NOMO-1 (cell line): ENCODE measurements around the gene SDK1.

Source experiments
- DNase-seq, 2 experiments: peaks; one replicate each; lab custom pipeline; 2025; ENCODE audit not compliant: unreplicated experiment in 2 of 2; lab: John Stamatoyannopoulos, UW

The SDK1 gene

DNA sequence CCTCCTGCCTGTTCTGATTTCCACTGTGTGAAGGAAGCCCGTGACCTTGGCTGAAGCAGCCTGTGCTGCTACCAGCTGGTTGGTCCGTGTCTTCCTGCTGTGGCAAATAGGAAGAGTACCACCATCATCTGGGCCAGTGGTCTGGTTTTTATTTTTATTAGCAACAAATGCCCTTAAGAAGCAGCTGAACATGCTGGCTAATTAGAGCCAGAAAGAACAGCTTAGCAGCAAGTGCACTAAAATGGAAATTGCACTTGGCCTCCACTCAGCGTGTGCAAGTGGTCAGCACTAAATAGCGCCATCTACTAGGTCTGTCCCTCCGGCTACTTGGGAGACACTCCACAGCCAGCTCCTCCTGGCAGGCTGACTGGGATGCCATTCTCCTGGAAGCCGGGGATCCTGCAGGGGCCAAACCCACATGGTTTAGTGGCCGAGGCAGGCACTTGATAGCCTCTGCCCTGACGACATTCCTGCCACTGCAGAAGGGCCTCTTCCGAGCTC, 690.7 kb downstream of the SDK1 start:
- no peak for DNase-seq

DNA sequence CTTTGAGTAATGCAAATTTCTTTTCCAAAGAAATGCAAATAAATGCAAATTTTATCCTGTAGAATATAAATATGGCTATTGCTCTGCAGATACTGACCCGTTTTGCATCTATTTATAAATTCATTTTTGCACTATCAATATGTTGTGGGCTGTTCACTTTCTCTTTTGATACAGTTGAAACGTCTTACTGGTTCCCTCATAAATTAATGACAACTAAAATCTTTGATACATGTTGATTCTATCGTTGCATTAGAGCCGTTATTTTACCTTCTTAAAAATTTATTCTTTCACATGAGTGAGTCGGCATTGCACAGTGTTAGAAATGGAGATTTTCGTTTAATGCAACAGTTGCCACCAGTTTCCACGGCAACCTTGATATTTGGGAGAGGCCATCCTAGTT, 691.8 kb downstream of the SDK1 start:
- no peak for DNase-seq

DNA sequence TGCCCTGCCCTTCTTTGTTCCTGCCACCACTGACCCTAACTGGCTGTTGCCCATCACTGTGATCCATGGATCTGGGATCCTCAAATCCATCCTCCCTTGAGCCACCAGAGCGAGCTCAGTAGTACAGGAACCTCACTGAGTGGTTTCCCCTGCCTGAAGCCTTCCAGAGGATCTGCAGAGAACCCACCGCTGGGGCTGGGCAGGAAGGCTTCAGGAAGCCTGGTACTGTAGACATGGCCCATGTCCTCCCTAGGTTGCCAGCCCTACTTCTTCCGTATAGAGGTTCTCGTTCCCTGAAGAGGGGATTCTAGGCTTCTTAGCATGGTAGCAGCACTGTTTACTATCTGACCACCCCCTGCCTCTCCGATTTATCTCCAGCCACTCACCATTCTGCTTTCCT, 693.7 kb downstream of the SDK1 start:
- DNase-seq = no peak

DNA sequence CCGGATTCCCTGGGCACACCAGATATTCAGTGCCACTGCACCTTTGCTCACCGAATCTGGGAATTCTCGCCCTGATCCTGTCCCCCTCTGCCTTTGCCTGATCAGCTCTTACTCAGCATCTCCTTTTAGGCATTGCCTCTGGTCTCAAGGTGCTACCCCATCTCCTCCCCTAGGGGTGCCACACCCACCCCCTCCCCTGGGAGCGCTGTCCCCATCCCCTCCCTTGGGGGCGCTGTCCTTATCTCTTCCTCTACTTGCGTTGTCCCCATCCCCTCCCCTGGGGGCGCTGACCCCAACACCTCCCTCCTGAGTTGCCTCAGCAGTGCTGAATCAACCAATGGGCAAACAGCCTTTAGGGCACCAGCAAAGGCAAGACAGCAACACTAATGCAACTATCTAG, 694.1 kb downstream of the SDK1 start:
- no peak for DNase-seq

DNA sequence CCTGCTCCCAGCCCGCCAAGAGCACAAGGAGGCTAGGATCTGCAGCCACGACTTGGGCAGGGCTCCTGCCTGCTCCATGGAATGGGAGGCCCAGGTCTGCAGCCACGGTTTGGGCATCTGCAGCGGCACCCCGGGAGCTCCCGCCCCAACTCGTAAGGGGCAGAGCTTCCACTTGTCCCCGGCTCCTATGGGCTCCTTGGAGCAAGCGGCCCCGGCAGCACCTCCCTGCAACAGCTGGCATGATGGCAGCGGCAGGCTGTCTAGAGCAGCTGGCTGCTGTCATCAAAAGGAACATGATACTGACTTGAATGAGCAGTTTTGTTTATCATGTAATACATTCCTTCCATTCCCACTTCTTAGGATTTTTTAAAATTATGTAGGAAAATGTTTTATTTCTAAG, 697.0 kb downstream of the SDK1 start:
- no peak for DNase-seq

DNA sequence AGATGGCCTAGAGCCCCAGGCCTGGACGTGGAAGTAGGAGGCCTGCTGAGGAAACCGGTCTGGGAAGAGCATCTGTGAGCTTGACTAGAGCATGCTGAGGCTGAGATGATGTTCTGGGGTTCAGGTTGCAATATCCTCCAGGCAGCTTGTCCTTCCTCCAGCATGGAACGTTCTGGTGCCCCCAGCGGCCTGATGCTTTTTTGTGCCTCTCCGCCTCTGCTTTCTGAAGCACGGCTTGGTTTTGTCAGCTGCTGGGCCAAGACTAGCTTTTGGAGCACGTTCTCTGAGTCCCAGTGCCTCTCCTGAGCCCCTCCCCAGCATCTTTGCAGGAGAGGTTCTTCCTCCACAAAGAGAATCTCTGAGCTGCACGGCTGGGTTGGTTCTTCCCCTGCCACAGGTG, 699.1 kb downstream of the SDK1 start:
- DNase-seq = no peak

DNA sequence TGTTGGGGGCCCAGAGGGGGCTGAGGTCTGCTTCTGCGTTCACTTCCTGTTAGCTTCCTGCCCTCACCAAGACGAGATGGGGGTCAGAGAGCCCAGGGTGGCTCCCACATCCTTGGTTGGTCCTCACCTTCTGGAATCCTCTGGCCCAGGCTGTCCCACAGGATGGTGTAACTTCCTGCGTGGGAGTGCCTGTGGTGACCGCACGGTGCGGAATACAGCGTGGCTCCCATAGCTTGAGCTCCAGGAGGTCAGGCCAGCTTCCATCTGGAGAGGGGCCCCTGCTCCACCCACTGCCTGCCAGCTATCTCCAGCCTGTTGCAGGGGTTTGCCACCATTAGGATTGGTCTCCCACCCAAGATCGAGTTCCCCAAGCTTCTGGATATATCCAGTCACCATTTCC, 699.9 kb downstream of the SDK1 start:
- DNase-seq = no peak

DNA sequence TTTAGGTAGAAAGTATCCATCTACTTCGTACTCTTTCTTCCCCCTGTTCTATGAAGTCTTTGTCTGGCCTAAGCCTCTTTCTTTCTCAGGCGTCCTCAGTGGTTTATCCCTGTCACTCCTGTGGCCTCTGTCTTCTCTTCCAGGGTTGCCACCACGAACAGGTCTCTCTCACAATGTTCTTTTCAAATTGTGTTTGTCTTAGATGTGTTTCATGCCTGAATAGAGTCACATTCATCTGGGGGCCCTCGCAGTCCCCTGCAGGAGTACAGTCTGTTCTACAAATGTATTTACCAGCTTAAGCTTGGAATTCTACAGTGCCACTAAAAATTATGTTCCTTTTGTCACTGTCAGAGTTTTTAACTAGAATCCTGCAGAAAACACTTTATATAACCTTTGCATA, 700.7 kb downstream of the SDK1 start:
- no peak for DNase-seq

DNA sequence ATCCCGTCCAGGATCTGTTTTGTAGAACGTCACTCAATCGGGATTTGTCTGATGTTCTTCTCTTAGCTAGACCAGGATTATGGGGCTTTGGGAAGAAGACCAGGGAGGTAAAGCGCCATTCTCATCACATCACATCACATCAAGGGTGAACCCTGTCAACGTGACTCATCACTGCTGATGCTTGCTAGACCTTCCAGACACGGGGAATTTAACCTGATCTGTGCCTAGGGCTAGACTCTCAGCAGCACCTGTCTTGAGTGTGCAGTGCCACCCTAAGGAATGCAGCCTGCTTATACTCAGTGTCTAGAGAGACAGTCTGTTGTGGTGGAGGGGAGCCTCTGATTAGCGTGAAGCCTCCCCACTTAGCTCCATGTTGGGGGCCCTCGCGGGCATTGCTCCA, 702.5 kb downstream of the SDK1 start:
- no peak for DNase-seq

DNA sequence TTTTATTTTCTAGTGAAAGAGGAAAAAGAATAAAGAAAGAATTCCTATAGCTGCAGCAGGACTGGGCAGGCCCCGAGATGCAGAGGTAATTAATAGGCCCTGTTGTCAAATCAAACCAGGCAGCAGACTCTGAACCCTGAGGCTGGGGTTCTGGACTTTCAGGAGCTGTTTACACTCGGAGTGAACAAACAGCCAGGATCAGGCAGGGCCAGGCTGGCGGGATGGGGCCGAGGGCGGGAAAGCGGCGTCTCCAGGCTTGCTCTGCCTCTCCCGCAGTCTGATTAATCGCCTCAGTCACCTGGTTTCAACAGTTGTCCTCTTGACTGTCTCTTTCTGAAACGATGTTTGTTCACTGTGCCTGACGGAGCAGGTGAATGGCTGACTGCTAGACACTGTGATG, 705.6 kb downstream of the SDK1 start:
- no peak for DNase-seq

DNA sequence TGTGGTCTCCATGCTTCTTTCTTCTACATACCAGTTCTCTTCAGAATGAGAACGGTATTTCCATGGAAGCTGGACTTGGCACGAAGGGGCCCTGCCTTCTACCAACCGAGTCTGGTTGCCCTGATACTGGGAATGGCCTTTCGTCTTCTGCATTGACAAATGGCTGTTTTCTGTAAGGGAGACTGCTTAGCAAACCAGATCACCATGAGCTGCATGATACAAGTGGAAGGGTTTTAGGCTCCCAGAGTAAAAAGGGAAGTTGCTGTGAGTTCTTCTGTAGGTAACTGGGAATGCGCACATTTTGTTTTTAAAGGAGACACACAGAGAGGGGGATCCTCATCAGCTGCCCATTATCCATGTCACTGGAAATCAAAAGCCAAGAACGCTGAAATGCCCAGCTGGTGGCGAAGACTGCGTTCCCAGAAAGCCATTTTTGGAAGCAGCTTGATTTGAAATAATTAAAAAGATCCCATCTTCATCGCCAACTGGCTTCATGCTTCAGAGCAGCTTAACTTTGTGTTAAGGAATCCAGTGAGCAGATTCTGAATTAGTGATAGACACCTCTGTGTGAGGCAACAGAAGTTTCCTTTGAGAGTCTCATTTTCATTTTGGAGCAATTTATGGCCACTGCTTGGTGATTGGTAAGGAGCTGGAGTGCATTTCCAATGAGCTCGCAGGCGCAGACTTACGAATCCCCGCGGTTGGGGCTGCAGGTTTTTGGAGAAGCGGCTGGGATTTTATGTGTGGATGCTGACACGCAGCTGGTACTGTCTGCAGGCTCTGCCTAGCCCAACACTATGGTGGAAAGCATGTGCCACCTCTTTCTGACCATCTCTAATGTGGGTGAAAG, 708.4 kb downstream of the SDK1 start:
- no peak for DNase-seq

DNA sequence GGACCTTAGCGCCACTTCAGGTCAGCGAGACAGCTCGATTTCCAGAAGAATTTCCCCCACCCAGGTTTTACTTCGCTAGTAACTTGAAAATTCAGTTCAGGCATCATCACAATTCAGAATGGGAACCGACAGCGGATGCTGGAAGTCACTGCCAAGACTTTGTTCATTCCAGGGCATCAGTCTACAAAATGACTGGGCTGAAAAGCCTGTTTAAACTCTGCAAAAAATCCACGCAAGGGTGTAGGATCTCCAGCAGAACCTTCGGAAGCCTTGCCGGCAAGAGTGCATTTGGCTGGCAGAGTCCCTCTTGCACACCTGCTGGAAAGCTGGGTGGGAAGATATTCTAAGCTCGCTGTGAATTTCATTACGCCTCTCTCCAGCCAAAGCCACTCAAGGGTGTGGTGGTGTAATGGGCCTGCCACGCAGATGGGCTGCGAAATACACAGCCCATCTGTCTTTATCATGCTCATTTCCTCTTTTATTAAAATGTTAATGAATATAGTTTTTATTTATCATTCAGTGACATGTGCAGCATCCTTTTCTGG, 709.1 kb downstream of the SDK1 start:
- no peak for DNase-seq

DNA sequence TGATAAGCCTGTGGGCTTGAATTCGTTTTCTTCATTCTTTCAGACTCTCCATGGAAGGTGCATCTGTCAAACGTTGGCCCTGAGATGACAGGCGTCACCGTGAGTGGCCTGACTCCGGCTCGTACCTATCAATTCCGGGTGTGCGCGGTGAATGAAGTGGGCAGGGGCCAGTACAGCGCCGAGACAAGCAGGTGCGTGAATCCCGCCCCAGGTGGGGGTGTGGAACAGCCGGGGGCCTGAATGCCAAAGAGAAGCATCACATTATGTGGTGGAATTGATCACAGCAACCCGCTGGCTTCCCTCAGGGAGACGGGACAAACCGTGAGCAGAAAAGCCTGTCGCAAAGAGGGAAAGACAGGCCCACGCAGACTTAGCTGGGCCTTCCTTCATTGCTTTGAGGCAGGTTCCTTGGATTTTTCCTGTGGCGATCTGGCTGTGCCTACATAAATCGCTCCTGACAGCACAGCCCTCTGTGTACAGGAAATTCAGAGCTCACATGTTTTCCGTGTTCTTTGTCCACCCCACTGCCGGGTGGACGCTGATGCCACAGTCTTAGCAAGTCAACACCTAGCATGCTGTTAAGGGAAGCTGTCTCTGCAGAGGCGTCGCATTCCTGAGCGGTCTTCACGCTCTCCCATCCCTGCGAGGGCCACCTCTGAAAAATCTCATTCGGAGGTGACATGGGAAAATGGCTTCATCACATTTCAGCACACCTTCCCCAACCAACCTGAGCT, 710.0 kb downstream of the SDK1 start:
- no peak for DNase-seq

DNA sequence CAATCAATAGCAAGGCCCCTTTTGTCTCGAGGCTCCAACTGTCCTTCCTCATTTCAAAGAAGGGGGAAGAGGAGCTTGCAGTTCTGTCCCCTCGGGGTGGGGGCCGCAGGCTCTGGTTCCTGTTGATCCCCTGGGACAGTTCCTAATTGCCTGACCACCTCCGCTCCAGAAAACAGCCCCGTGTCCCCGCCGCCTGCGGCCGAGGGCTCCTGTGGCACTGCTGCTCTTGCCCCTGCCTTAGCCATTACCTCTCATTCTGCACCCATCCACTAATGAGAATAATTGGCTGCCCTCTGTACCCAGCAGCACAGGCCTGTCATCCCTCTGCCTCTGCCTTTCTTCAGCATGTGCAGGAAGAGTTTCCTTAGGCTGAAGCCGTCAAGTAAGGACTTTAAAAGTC, 712.7 kb downstream of the SDK1 start:
- no peak for DNase-seq

DNA sequence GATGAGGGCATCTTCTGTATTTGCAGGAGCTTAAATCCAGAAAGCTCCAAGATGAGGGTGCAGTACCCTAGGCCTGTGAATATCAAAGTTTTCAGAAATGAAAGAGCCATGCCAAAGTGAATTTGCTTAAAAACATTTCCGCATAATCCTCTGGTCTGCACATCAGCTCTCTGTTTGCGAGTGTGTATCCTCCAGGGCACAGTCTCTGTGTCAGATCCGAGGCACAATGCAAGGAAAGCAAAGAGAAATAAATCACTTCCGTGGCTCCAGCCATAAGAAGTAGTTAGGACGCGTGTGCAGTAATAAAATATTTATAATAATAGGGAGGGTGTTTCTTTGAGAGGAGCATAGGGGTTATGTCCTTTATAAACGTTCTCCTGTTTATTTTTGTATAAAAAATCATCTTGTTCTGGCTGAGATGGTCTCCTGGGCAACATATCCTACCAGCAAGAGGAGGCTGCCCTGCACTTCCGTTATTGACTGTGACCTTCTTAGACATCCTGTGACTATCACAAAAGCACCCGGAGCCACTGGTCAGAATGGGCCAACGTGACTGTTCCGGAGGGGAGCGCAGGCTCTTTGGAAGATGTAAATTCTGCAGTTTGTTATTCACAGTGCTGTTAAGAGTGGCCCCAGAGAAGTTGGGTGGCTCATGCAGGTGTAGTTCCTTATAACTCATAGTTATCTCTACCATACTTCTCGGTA, 713.4 kb downstream of the SDK1 start:
- DNase-seq = no peak

DNA sequence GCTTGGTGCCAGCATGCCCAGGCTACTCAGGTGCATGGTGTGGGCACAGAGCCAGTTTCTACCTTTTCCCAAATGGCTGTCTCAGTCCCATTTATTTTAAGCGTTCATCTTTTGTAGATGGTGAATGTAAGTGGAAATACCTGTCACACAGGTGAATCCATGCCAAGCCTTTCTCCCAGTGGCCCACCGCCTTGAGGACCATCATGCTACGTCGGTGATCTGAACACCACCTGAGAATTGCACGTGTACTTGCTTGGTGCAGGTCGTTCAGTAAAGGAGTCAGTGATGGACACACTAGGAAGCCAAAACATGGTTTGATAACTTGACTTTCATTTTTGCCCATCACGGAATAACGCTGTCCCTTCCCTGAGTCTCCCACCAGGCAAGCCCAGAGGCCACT, 714.3 kb downstream of the SDK1 start:
- no peak for DNase-seq

DNA sequence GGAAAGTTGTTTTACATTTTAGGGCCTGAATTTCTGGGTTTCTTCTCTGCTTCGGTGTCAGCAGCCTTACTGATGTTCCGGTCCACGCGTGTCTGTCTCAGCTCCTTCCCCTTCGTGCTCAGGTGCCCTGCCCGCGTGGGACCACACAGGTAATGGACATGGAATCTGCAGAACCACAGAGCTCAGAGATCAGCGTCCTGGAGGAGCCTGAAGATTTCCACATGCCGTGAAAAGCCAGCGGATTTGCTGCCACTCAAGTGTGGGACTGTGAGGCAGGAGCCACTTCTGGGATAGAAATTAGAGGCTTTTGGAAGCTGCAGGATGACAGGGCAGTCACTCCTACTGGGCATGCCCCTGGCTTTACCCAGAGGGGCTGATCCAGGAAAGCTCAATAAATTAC, 714.9 kb downstream of the SDK1 start:
- no peak for DNase-seq

DNA sequence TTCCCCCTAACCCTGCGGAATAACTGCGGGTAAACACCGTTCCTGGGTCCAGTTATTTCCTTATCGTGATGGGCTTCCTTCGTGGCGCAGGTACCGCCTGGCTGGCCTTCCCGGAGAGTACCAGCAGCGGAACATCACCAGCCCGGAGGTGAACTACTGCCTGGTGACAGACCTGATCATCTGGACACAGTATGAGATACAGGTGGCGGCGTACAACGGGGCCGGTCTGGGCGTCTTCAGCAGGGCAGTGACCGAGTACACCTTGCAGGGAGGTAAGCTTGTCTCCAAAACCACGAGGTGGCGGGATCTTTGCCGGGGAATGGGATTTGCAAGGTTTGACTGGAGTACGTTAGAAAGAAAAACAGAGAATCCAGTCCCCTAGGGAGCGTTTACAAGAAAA, 716.0 kb downstream of the SDK1 start:
- DNase-seq = no peak

DNA sequence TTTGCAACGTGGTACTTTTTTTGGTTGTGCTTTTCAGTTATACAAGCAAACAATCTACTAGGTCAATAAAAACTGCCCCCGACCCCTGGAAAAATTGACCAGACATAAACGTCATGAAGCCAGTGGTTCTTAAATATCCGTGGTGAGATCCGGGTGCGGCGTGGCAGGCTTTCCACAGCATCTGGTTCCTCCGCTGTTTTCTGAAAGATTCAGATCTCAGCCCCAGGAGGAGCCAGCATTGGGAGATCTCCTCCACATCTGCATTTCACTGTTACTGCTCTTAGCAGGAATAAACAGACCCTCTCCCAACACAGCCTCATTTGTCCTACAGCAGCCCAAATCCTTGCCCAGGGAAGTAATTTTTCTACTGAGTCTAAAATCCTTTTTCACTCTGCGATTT, 716.7 kb downstream of the SDK1 start:
- no peak for DNase-seq

DNA sequence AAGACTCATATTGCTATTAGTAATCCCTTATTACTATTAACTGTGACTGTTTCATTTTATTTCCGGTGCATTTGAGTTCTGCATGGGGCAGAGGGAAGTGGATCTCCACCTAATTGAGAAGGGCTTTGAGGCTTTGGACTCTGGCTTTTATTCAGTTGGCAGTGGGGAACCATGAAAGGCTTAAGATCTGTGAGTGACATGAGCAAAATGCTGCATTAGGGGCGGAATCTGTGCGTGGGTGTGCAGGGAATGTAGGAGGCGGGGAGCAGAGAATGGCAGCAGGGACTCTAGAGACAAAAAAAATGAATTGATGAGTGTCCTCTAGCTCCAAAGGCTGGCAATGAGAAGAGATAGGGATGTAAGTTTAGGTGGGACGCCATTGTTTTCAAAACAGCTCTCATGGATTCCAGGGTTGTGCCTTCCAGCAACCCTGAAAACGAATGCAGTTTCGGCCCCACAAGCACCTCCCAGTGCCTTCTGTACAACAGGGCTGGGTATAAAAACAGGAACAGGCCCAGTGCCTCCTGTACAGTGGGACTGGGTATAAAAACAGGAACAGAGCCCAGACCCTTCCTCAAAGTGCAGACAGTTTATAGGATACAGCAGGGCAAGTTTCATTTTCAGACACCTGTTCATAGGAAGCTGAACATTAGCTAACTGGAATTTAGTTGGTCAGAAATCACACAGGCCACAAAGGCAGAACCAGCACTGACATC, 717.7 kb downstream of the SDK1 start:
- no peak for DNase-seq

DNA sequence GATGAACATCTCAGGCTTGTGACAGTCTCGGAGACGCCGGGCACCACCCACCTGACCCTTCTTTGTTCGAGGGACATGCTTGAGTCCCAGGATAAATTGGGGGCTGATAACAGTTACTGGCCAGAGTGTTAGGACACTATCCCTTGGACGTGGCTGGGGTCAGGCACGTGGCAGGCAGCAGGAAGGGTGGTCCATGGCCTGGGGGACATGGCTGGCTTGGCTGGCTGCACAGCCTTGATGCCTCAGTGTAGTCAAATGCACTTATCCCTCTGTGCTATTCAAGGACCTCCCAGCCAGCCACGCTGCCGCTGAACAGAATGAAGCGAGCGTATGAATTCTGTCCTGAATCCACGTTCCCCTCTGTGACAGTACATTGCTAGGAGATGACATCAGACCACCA, 719.0 kb downstream of the SDK1 start:
- DNase-seq = no peak
